H1 (cell line): Measurements from ENCODE around the gene ZNF470. TPM values are rescaled to one million over a fixed set of nuclear protein-coding genes. Genes with fewer than 3 reads are reported as not detected.

ENCODE experiments used
- TAF7 ChIP-seq: optimal IDR thresholded peaks from 2 replicates; pipeline ENCODE3; 2011; ENCODE audit warnings: low read depth, mild to moderate bottlenecking, inconsistent platforms, low read length, moderate library complexity, borderline replicate concordance
- polyA plus RNA-seq, 7 experiments: library from polyadenylated mRNA; depleted of rRNA in 3 of 7; stranded (reverse) in 5 of 7; unstranded in 2 of 7; fragments of >200 nt in 5 of 7; fragments of 200-250 nt in 2 of 7; gene quantifications; 1 replicate in 5 of 7; 2 replicates in 1 of 7; 4 replicates in 1 of 7; pipeline versions ENCODE4 v1.2.1 to v1.2.3, GENCODE V29; 2011 to 2013; ENCODE audit warnings: missing spikeins in 2 of 7, mixed read lengths in 2 of 7
- total RNA-seq: library from RNA; stranded (reverse); fragmentation: NEBNext Ultra II Directional; extraction: Animal tissue kit (Norgen Biotek cat#: 25700); gene quantifications from 2 replicates; pipeline ENCODE4 v1.2.1, GENCODE V29; 2021

ZNF470 gene
- total and polyA plus RNA-seq, 2 of the 8 experiments (the other 6 are each of a cell fraction or from before 2014, with no cell fraction given): 2.0 to 8.8 TPM

GRCh38 chr19:56603829-56604228 lies 36.6 kb downstream of the ZNF470 start (continued):
- TF ChIP-seq TAF7: no peak
